ENCODE data around the gene LAMTOR2.
"Not testable (repeated sequence)": the region's sequence is repeated elsewhere in the genome, so short reads cannot be mapped to it uniquely, and the experiment has no call there.

Gene LAMTOR2

DNA sequence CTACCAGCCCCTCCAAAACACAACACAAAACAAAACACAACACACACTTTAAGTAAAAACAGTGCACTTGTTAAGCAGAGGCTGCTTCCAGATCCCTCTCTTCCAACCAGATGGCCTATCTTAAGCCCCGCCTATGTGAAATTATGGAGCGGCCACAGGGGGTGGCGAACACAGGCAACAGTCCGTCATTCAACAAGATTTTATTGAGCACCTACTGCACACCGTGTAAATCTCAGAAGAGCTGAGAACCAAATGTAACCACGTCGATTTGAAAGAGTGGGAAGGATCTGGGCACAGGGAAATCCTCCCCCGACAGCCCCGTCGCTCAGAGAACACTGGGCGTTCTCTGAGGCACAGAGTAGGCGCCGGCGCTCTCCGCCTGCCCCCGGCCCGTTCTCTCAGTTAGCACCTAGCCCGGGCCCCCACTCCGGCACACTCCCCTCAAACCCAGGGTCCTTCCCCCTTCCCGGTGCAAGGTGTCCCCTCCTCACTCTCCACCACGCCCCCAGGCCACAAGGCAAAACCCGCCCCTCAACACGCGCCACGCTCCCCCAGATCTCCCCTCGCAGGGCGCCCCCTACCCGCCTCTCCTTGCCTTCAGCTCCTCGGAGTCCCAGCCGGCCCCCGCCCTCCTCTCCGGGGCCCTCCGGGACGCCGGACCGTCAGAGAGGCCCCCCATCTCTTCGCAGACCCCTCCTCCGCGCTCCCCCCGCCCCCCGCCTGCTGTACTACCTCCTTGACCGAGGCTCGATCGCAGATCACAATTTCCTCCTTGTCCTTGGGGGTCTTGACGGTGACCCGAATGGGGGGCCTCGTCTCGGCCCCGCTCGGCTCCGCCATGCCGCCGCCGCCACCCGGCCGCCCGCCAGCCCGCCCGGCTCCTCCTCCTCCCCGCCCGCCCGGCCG lies 1.5 kb upstream of the LAMTOR2 start:
- DNase-seq (ENCODE audit: low spot score), result peak; percentile 41

DNA sequence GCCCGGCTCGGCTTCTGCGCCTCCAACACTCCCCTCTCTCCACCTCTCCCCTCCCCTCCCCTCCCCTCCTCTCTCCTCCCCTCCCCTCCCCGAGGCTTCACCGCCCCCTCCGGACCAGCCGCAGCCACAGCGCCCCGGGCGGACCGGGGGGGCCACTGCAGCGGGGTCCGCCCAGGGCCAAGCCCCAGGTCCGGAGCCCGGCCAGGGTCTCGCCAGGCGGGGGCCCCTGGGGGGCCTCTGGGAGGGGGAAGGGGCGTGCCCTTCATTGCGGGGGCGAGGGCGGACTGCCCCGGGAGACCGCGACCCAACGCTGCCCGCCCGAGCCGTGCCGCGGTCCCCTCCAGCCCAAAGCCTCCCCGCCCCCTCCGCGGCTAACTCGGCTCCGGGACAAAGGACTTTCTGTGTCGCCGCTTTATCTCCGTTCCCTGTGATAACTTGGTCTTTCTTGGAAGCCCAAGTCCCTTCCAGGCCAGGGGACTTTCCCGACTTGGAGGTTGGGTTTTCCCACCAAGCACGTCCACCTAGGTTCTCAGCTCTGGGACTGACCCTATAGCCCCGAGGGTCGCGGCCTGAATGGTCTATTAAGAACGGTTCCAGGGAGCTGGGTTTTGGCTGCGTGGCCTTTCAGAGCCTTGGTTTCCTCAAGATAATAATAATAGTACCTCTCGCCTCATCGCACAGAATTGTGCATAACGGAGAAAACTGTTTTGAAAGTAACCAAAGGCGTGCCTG lies 648 bp upstream of the LAMTOR2 start, which contains the start of gene UBQLN4:
UBQLN4 (minus strand) TSS at position 31 of the 732 bp plus-strand sequence. CDS start 97 bp downstream, outside the sequence.
- peak; percentile 92 for DNase-seq (ENCODE audit: low spot score)

DNA sequence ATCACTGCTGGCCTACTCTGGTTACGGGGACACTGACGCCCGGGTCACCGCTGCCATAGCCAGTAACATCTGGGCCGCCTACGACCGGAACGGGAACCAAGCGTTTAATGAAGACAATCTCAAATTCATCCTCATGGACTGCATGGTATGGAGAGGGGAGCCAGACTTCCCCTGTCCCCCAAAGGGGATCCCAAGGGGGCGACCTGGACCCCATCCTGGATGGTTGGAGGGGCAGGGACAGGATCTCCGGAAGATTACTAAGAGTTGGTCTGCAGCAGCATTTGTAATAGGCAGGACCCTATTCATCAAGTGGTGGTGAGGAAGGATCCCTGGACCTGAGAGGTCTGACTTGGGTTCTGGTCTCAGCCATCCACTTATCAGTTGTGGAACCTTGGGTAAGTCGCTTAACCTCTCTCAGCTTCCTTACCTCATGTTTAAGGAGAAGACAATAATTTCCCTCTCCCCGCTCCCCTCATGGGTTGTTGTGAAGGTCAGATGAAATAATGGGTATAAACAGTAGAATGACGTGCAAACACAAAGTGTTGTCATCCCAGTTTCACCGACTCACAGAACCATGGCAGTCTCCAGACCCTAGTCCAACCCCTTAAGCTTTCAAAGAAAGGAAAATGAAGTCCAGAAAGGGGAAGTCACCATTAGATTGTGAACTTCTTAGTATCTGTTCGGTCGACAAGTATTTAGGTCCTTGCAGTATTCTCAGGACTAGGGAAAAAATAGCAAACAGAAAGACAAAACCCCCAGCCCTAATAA lies 883 bp downstream of the LAMTOR2 start:
- DNase-seq (ENCODE audit: low spot score), result no peak

DNA sequence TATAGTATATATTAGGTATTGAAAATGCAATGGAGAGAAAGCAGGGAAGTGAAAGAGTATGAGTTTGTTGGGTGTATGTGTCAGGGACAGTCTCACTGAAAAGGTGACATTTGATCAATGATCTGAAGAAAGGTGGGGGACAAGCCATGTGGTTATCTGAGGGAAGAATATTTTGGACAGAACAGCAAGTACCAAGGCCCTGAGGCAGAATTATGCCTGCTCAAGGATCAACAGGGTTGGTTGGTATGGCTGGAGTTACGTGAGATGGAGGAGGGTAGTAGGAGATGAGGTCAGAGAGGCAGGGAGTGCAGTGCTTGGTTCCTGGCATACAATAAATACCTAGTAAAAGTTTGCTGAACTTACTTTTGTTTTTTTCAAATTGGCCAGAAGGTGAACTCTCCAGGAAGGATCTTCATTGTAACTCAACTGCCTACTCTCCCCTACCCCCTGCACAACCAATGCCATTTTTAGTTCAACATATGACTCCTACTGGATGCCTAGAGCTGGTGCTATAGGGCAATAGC lies 1.8 kb downstream of the LAMTOR2 start:
- DNase-seq (ENCODE audit: low spot score), result no peak

DNA sequence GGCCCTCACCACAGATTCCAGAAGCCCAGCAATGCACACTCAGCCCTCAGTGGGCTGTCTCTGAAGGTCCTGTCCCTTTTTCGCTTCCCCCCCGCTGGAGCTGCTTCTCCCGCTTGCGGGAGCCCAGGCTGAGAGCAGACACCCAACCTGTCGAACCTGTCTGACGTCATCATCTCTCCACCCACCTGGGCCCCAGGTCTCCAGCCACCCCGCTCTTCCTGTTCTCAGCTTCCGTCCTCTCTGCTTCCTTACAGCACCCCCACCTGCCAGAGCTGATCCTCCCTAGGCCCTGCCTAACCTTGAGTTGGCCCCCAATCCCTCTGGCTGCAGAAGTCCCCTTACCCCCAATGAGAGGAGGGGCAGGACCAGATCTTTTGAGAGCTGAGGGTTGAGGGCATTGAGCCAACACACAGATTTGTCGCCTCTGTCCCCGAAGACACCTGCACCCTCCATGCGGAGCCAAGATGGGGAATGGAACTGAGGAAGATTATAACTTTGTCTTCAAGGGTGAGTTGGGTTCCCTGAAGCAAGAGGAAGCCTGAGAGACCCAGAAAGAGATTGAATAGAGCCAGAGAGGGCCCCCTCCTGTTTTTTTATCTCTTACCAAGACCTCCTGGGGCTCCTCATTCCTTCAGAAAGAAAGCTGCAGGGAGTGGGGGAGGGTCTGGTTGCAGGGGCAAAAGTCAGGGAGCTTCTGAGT lies 6.5 kb downstream of the LAMTOR2 start, which contains the start of gene RAB25:
RAB25 (plus strand) TSS at position 224 of the 700 bp plus-strand sequence; CDS start at position 465, 241 bp downstream.
- DNase-seq (ENCODE audit: low spot score), result no peak

DNA sequence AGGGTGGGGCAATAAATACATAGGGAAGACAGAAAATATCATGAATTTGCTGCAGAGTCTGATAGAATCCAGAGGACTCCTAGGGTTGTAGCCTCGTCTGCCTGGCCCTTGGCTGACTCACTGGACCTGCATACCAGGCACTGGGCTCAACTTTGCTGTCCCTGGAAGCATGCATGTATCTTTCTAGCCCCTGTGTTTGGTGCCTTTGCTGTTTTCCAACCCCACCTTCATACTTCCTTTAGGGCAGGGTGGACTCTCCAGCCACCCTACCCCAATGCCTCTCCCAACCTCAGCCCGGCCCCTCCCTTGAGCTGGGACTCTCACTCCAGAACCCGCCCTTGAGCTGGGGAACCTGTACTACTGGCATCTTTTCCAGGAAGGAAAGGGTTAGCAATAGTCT lies 7.6 kb downstream of the LAMTOR2 start:
- DNase-seq (ENCODE audit: low spot score), result no peak

DNA sequence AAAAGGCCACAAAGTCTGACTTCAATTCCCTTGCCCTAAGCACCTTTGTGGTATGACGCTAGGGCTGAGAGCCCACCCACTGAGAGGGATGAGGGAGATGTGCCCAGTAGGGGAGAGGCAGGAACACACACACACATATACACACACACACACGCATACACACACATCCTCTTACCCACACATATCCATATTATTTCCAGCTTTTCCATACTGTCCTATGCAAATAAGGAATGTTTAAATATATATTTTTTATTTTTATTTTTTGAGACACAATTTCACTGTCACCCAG lies 9.4 kb downstream of the LAMTOR2 start:
- DNase-seq (ENCODE audit: low spot score), result no peak

DNA sequence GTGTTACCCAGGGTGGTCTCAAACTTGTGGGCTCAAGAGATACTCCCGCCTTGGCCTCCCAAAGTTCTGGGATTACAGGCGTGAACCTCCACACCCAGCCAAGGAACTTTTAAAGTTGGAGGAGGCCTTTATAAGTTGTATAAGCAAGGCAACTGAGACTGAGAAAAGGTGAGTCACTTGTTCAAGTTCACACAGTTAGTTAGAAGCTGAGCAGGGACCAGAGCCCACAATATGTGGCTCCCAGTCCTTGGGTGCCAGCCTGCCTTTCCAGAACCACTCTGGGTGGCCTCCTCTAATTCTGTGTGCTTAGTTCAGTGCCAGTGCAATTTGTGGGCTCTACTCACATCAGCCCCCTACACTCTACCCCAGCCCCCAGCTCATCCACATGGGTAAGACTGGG lies 10.0 kb downstream of the LAMTOR2 start:
- no peak for DNase-seq (ENCODE audit: low spot score)

DNA sequence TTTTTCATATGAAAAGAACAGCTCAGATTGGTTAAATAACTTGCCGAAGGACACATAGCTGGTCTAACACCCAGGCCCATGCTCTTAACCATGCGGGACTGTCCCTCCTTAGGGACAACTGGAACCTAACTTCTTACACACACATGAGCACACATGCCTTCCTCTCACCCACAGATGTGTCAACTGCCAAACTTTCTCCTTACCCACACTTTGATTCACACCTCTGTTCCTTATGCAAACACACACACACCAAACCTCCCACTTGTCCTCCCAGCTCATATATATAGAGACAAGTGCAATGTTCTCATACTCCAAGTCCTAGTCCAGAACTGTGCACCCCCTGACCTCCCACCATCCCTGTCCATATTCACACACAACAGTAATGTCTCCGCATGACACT lies 10.6 kb downstream of the LAMTOR2 start:
- DNase-seq (ENCODE audit: low spot score), result no peak

DNA sequence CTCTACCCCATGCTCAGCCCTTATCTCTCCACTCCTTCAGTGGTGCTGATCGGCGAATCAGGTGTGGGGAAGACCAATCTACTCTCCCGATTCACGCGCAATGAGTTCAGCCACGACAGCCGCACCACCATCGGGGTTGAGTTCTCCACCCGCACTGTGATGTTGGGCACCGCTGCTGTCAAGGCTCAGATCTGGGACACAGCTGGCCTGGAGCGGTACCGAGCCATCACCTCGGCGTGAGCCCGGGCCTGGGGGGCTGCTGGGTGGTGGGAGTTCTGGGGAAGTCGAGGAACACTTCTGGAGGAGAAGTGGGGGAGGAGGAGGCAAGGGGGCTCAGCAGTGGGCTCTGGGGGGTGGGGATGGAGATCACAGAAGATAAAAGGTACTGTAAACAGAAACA lies 11.3 kb downstream of the LAMTOR2 start:
- DNase-seq (ENCODE audit: low spot score), result no peak

DNA sequence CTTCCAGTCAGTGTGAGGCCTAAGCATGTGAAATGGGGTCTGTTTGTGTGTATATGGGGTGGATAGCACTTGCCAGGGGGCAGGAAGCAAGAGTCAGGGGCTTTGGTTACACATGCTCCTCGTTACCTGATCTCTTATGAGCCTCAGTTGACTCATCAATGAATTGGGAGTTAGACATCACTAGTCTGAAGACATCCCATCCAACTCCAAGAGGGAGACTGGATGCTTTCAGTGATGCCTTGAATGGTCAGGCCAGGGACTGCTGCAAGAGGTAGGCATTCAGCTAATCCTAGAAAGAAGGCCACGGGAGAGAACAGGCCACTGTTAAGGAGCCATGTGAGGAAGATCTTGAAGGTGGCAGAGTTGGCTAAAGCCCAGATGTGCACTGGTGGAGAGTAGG lies 12.7 kb downstream of the LAMTOR2 start:
- no peak for DNase-seq (ENCODE audit: low spot score)

DNA sequence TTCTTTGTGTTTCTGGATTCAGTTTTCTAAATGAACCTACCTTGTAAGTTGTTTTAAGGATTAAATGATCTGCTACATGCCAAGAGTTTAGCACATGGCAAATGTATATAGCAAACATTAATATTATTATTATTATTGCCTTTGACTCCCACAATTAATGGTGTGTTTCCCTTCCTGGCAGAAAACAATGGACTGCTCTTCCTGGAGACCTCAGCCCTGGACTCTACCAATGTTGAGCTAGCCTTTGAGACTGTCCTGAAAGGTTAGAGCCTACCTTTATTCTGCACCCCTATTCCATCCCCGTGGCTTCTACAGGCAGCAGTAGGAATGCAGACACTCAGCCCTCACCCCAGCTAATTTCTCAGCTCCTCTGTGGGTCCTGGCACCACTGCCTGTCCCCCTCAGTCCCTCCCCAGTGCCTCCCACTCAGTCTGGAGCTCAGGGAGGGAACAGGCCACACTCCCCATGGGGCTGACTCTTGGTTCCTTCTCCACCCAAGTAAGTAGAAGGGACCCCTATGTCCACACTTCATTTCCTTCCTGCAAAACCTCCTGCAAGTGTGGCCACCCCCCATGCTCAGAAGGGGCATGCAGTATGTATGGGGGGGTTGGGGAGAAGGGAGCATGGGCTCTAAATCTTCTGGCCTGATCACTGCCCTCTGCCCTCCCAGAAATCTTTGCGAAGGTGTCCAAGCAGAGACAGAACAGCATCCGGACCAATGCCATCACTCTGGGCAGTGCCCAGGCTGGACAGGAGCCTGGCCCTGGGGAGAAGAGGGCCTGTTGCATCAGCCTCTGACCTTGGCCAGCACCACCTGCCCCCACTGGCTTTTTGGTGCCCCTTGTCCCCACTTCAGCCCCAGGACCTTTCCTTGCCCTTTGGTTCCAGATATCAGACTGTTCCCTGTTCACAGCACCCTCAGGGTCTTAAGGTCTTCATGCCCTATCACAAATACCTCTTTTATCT lies 15.2 kb downstream of the LAMTOR2 start:
- no peak for DNase-seq (ENCODE audit: low spot score)

DNA sequence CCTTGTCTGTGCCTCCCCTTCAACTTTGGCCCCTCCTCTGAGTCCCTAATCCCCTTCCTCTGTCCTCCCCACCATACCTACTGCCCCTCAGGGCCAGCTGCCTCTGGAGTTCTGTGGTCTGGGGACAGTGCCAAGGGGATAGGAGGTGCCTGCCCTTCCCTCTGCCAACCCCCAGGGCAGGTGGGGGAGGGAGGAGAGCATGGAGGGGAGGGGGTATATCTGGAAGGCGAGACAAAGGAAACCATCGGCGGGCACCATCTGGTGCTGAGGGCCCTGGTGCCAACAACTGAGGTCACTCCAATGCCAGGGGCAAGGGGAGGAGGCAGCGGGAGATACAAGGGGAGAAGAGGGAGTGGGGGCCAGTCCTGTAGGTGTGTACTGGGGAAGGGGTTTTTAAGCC lies 16.0 kb downstream of the LAMTOR2 start:
- DNase-seq (ENCODE audit: low spot score), result no peak

DNA sequence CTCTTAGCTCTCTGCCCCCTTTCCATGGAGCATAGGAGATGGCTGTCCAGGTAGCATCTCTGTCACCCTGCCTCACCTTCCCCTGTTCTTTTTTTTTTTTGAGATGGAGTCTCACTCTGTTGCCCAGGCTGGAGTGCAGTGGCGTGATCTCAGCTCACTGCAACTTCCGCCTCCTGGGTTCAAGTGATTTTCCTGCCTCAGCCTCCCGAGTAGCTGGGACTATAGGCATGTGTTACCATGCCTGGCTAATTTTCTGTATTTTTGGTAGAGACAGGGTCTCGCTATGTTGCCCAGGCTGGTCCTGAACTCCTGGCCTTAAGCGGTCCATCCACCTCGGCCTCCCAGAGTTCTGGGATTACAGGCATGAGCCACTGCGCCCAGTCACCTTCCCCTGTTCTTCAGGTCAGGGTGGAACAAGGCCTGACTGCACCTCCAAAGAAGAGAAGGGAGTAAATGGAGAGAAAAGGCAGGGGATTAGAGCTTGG lies 16.8 kb downstream of the LAMTOR2 start:
- not testable (repeated sequence) for DNase-seq (ENCODE audit: low spot score)

DNA sequence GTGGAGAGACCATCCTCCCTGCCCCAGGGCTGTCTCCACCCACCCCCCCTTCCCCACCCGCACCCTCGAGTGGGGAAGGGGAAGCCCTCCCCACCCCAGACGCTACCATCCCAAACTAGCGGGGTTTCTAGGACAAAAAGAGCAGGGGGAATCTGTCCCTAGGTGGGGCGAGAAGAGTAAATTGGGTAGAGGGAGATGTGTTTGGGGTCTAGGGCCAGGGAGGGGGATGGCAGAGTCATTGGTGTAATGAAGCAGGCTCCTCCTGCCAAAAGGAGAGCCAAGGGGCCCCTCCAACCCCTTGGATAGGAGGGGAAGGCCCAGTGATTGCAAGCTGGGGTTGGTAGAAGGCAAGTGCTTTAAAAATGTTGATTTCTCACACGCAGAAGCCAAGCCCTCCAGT lies 17.7 kb downstream of the LAMTOR2 start:
- no peak for DNase-seq (ENCODE audit: low spot score)

DNA sequence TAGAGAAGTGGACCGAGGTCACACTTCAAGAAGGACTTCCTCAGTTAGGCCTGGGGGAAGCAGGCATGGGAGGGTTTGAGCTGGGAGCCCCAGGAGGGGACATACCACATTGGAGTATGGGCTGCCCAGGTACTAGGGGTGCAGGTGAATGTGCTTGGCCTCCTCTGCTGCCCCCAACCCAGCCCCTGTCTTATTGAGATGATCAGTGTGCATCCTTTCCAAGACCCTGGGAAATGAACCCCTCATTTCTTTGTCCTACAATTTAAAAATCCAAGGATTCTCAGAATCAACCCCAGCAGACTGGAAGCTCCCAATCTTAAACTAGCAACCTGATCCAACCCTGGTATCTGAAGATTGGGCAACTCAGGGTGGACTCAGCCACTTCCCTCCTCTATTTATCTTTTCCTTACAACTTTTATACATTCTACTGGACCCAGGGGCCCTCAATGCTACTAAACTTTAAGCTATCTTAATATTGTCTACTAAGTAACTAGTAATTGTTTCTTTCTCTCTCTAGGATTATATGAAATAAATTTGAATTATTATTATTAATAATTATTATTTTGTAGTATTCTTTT lies 18.6 kb downstream of the LAMTOR2 start:
- no peak for DNase-seq (ENCODE audit: low spot score)

DNA sequence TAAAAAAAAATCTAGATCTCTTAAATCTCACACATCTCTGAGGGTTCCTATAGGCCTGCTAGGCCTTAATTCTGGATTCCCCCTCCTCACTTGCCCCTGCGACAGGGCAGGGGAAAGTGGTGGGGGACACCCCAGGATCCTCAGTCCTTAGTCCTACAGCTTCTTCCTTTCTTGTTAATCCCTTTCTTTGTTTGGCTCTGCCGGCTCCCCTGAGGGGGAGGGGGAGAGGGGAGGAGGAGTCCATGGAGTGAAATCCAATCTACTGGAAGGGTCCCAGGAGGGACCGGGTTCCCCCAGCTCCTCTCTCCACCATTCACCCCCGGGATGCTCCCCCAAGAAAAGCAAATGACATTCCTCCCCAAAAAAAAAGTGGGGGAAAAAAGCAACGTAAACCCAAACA lies 19.2 kb downstream of the LAMTOR2 start:
- no peak for DNase-seq (ENCODE audit: low spot score)

DNA sequence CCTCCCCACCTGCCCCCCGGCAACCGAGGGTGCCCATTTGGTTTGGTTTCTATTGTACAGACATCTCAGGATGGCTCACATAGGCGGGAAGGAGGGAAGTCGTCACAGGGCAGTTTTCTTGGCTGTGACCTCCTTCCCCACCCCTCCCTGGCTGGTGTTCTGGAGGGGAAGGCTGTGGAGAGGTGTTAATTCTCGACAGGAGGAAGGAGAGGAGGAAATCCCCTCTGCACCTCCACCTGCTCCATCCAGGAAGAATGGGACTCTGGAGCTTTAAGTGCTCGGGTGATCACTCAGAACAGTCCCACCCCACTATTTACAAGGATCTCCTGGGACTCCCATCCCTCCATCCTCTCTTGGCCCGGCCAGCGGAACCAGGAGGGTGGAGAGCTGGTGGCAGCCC lies 20.1 kb downstream of the LAMTOR2 start:
- DNase-seq (ENCODE audit: low spot score), result no peak

DNA sequence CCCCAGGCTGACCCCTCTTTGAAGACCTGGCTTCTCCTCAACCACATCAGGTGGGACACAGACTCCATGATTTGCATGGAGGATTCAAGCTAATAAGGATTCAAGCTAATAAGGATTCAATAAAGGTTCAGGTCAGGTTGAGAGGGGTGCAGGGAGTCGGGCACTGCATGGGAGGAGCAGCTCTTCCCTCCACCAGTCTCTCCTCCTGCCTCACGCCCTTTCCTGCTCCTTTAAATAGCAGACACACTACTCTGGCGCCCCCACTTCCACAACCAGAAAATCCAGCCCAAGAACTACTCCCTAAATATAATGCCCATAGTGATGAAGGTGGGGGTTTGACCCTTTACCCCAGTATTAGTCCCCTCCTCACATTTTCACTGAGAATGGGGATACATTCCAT lies 20.6 kb downstream of the LAMTOR2 start:
- DNase-seq (ENCODE audit: low spot score), result no peak

DNA sequence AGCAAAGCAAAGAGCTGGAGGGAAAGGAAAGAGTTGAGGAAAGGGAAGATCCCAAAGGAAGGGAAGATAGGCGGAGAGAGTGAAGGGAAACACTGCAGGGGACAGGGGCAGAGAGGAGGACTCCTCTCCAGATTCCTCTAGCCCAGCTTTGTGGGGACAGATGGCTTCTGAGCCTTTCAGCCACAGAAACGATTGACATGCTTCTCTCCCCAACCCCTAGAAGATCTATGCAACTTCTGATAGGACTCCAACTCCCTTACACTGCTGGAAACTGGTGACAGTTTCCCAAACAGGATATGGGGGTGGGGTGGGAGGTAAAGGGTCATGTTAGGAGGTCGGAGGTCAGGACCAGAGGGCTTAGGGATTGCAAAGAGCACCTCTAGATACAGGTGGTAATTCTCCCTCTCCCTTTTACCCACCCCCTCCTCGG lies 21.2 kb downstream of the LAMTOR2 start:
- DNase-seq (ENCODE audit: low spot score), result no peak
